GM19467 (cell line): Measurements from ENCODE around the gene NCOA3.
"Not testable (repeated sequence)": the region's sequence is repeated elsewhere in the genome, so short reads cannot be mapped to it uniquely, and the experiment has no call there.

ENCODE experiments used
- ATAC-seq: cut with Tn5 transposase; IDR thresholded peaks from one replicate; pipeline ENCODE4 v1.9.1; 2021; ENCODE audit warnings: mild to moderate bottlenecking, moderate library complexity; ENCODE audit not compliant: unreplicated experiment

The NCOA3 gene

DNA sequence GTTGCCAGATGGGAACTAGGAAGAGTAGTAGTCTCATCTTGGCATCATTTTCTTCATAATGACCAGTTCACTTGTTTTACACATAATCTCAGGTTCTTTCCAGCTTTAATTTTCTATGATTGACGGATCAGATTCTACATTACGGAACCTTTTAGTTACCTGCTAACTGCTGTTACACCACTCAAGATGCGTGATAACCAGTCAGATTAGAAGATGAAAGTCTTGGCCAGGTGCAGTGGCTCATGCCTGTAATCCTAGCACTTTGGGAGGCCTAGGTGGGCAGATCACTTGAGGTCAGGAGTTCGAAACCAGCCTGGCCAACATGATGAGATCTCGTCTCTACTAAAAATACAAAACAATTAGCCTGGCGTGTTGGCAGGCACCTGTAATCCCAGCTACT lies 92.5 kb downstream of the NCOA3 start:
- no peak for ATAC-seq

DNA sequence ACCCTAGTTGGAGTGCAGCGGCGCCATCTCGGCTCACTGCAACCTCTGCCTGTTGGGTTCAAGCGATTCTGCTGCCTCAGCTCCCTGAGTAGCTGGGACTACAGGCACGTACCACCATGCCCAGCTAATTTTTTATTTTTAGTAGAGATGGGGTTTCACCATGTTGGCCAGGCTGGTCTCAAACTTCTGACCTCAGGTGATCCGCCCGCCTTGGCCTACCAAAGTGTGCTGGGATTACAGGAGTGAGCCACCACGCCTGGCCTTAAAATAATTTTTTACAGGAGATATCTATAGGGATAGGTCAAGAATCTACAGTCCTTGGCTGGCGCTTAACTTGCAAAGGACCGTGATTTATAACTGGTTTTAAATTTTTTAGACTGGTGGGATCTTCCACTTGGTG lies 93.5 kb downstream of the NCOA3 start:
- not testable (repeated sequence) for ATAC-seq

DNA sequence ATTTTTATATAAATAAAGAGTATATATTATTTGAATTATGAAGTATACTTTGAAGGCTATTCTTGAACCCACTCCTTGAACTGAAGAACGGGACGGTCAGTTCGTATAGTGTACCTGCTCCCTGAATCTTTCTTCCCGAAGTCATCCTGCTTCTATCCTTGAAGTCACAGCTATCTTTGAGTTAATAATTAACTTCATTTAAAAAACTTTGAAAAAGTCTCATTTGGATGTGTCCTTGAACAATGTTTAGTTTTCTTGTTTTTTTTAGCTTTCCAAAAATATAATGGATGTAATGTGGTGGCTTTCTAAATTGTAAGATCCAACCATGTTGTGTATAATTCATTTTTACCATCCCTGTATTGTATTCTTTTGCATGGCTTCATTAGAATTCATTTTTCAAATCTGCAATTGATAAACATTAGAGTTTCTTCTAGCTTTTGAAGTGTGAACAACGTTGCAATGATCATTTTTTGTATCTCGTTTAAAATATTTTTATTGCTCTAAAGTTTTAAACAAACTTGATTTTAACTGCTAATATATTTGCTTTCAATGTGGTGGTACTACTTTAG lies 94.4 kb downstream of the NCOA3 start:
- ATAC-seq, result no peak

DNA sequence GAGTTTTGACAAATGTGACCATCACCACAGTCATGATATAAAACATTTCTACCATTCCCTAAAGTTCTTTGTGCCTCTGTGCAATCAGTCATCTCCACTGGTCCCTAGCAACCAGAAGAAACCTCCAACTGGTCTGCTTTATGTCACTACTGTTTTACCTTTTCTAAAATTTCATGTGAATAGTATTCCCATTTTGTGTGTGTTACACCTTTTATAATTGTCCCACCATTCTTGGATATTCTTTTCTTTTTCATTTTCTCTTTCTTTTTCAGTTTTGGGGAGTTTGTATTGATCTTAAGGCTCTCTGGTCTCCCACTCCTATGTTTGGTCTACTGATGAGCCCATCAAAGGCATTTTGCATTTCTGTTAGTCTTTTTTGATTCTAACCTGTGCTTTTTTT lies 95.4 kb downstream of the NCOA3 start:
- ATAC-seq, result no peak

DNA sequence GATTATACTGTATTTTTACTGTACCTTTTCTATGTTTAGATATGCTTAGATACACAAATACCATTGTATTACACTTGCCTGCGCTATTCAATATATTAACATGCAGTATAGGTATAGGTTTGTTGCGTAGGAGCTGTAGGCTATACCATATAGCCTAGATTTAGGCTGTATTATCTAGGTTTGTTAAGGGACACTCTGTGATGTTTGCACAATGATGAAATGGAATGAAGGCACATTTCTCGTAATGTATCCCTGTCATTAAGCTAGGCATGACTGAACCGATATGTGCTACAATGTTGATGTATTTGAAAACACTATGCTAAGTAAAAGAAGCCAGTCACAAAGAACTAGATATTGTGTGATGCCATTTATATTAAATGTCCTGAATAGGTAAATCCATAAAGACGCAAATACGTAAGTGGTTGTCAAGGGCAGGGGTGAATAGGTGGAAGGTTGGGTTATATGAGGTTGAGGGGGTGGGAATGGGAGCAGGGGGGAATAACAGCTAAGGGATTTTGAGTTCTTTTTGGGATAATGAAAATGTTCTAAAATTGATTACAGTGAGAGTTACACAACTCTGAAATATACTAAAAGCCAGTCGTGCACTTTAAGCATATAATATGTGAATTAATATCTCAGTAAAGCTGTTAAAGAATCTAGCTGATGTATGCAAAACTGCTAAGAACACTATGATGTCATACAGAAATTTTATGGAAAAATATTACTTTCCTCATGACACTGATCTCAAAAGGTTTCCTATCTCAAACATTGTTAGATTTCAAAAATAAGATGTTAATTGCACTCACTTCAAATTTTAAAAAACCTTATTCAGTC lies 97.4 kb downstream of the NCOA3 start:
- ATAC-seq, result no peak

DNA sequence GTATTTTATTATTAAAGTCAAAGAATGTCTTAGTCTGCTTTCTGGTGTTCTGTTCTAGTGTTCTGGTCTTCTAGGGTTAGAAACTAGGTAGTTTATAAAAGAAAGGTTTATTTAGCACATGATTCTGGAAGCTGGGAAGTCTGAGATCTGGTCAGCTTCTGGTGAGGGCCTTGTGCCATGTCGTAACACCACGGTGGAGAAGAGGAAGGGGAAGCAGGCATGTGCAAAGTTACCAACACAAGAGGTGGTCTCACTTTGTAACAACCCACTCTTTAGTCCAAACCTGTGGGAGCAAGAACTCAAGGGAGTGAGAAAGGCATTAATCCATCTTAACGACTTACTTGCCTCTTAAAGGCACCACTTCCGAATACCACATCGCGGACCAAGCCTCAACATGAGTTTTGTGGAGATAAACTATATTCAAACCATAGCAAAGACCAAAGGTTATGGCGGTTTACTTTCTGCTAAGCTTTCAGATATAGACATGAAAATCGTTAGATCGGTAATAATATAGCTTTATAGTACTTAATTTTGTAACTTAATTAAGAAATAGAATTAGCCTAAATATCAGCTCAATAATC lies 99.4 kb downstream of the NCOA3 start:
- no peak for ATAC-seq

DNA sequence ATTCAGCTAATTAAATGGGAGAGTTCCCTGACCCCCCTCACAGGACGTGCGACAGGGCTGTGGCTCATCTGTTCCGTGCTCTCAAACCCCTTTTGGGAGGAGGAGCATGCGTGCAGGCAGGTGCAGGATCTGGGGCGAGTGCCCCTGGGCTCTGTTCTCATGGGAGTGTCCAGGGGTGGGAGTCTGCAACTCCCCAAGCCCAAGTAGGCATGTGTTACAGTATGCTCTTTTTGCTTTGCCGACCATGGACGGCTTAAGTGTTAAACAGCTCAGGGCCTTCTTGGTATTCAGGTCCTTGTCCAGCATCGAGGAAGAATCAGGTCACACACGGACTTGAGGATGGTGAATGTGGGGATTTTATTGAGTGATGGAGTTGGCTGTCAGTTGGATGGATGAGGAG lies 101.6 kb downstream of the NCOA3 start:
- ATAC-seq, result no peak

DNA sequence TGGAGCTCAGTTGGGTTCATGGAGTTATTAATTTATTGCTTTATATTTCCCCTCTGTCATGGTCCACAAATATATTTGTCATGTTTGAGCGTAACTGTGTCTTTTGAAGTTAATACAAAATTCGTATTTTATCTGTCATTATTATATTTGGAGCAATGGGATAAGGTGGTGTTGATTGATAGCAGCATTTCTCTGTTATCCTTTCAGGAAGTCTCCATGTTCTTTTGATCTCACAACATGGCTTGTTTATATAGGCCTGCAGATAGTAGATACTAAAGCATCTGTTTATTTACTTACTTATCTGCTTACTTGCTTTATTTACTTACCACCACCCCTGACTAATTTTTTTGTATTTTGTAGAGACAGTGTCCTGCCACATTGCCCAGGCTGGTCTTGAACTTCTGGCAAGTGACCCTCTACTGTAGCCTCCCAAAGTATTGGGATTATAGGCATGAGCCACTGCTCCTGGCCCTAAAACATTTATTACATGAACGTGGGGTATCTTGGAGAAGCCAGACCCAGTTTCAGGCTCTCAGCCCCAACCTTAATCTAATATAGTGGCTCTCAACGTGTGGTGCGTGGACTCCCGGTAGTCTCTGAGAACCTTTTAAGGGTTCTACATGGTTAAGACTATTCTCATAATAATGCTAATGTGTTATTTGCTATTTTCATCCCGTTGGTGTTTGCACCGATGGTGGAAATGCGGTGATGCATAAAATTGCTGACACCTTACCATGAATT lies 104.2 kb downstream of the NCOA3 start:
- ATAC-seq, result no peak

DNA sequence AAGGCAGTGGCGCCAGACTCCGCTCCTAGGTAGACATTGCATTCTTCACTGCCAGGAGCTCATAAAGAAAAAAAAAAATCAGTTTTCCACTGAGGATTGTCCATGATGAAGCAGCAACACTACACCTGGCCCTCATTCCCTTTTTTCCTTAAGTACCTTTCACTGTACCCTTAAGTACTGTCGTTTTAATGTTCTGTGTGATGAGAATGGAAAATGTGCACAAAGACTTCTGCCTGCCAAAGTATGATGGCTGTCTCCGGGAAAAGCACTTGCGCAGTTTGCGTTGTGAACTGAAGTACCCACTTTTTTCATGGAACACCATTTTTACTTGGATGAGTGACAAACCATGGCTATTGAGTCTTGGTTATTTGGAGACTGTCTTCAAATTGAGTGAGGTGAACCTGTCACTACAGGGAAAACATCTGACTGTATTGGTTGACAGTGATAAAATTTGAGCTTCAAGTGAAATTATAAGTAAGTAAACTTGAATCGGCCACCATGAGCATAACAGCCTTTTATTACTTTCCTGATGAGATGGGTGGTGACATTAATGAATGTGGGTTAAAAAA lies 104.8 kb downstream of the NCOA3 start:
- ATAC-seq, result no peak

DNA sequence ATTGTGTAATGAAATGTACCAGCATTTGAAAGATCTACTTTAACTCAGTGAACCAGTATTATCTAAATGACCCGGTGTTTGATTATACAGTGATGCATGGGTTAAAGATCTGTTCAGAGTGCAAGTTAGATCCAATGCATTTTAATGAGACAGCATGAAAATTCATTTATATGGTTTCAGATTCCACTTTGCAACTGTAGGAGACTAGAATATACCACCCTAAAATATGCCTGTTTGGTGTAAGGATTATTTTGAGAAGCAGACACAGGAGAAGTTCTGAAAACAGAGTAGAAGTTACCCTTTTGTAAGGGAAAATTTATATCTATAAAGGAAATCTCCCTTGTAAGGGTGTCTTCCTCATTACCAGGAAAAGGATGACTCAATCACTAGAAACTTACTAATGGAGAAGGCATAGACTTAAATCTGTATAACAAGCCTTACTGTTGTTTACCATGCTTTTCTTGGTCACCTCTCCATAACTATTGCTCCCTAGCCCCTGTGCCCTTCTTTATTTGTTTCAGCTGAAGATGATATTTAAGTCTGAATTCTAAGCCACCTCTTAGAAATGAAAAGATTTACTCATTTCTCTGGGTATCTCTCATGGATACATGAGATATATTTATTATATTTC lies 105.4 kb downstream of the NCOA3 start:
- ATAC-seq, result no peak

DNA sequence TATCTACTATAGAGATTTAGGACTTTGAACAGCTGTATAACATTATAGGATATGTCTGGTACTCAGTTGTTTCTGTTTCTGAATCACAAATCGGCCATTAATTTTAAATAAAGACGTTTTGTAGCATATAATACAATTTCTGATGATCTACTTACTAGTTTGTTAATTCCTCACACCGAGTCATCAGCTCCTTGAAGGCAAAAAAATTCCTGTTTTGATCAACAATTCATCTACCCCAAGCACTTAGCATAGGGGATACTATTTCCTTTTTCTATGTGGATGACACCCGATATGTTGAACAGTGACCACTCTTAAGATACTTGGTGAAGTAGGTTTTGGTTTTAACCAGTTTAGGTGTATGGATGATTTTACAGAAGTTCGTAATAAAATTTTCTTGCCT lies 107.3 kb downstream of the NCOA3 start:
- ATAC-seq, result no peak

DNA sequence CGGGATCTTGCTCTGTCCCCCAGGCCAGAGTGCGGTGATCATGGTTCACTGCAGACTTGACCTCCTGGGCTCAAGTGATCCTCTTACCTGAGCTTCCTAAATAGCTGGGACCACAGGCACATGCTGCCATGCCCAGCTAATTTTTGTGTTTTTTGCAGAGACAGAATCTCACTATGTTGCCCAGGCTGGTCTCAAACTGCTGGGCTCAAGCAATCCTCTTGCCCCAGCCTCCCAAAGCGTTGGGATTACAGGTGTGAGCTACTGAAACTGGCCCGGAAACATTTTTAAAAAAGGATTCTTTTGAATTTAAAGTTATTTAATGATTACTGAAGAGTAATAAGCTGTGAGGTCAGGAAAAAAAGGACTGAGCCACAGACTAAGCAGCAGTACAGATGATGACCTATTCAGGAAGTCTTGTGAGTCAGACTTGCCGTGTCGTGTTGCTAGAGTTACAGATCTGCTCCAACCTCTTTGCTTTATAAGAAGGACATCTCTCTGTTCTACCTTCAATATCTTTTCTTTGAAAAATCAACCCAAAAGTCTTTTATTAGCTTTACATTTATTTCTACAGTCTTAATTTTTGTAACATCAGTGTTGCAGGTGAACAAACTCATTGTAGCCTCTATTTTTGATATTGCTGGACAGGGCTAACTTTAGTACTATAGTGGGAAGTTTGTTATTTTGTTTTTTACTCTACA lies 108.7 kb downstream of the NCOA3 start:
- ATAC-seq, result no peak

DNA sequence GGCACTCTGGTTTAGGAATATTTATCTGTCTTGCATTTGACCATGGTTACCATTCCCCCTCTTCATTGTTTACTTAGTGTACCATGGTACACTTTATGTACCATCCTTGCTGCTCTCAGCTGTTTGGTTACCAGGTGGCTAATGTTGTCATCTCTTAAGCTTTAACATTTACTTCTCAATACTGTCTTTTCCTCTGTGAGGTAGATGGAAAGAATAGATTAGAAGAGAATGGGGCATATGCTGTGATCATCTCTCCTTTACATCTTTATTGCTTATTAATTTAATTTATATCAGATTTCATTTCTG lies 109.2 kb downstream of the NCOA3 start:
- ATAC-seq, result no peak

DNA sequence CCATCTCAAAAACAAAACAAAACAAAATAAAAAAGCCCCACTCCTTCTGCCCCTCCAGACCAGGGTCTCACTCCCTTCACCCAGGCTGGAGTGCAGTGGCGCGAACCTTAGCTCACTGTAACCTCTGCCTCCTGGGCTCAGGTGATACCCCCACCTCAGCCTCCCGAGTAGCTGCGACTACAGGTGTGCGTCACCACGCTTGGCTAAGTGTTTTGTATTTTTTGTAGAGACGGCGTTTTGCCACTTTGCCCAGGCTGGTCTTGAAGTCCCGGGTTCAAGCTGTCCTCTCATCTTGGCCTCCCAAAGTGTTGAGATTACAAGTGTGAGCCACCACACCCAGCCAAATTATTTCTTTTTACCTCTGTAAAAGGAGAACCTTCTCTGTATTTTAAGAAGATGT lies 110.1 kb downstream of the NCOA3 start:
- no peak for ATAC-seq

DNA sequence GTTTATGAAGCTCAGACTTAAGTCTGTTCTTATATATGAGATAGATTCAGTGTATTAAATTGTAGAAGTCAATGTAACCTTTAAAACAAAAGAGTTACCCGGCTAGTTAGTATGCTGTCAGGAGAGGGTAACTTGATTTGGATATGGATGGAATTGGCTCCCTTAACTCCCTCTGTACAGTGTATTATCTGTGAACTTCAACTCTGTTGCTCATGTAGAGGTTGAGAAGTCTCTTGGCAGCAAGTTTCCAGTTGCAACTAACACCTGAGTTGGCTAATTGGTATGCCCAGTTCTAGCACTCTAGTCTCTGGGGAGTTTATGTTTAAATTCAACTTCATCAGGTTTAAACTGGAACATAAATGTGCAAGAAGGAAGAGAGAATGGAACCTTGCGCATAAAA lies 111.0 kb downstream of the NCOA3 start:
- no peak for ATAC-seq

DNA sequence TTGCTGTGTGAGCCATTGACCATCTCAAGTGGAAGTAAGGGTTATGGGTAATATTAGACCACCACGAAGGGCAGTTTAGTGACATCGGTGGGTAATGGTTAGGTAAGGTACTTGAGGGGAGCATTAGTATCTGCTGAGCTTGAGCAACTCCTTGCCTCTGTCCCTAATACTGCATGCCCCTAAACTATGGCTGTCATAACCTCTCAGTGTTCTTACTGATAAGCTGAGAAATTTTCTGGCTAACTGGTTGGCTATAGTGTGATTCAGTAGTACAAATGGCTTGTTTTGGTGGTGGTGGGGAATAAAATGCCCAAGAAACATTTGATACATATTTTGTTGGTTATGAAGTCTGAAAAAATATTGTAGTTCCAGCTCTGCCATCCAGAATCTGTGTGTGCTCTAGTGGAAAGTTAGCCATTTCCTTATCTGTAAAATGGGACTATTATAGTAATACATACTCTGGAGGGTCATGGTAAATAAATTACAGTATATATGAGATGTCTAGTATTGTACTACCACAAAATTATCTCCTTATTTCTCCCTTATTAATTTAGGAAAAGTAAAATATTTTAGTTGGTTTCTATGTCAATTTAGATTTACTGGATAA lies 113.1 kb downstream of the NCOA3 start:
- ATAC-seq, result no peak

DNA sequence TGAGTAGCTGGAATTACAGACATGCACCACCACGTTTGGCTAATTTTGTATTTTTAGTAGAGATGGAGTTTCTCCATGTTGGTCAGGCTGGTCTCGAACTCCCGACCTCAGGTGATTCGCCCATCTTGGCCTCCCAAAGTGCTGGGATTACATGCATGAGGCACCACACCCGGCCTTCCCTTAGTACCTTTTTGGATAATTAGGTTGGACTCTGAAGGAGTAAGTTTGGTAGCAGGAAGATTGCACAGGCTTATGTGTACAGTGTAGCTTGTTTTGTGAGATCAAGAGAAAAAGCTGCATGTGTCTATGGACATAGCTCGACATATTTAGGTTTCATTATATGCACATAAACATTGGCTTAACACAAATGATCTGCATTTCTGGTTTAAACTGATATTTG lies 116.8 kb downstream of the NCOA3 start:
- no peak for ATAC-seq

DNA sequence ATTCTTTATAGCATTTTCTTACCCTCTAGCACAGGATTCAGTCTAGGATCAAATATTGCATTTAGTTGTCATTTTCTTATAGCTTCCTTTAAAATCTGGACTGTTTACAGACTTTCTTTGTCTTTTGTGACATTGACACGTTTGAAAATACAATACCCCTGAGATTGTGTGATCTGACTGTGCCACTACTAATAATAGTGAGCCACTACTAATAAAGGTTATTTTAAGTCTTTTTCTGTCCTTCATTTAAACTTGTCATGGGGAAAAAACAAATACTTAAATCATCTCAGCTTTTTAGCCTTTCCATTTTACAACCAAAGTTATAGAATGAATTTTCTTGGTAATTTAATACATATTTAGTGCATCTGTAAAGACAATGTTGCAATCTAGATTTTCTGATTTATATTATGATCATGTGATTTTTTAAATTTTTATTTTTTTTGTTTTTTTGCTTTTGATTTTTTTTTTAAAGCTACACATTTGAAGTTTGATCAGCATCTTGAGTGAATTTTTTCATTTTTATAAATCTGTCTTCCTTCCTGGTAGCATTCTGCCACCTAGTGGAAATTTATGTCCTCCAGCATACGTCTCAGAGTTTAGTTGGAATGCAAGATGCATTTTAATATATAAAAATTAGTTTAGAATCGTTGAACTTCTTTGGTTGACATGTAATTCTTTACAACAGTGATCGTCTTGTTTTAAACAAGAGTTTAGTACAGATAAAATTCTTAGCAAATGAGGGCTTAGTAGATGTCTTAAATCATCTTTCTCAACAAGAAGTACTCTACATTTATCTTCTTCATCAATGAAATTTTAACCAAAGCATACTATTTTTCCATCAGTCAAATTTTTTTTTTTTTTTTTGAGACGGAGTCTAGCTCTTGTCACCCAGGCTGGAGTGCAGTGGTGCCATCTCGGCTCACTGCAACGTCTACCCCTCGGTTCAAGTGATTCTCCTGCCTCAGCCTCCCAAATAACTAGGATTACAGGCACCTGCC lies 119.4 kb downstream of the NCOA3 start:
- no peak for ATAC-seq

DNA sequence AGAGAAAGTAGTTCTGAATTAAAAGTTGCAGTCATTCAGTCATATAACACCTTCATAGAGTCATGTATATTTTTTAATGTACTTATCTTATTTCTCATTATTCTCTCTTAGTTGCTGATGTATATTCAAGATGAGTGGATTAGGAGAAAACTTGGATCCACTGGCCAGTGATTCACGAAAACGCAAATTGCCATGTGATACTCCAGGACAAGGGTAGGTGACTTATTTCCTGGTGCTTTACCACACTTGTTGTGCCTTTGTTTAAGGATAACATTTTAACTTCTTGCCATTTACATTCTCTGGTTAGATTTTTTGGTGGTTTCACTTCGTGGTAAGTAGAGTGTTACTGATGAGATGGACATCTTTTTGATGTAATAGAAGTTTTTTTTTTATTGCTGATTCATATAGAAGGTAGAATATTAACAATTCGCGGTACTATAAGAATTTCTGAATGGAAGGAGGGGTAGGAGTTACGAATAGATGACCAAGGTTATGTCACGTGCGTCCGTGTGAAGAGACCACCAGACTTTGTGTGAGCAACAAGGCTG lies 120.5 kb downstream of the NCOA3 start:
- ATAC-seq, result no peak
